Testis (tissue), 3 donors: Measurements from ENCODE around the gene TNFAIP8. TPM values are rescaled to one million over a fixed set of nuclear protein-coding genes. Genes with fewer than 3 reads are reported as not detected.

Experiments used
- DNase-seq: peaks from one replicate; pipeline ENCODE4 v3.0.0-alpha.2; 2019
- H3K27ac ChIP-seq, 2 donors: fragments of 200-600 bp; sonication (generic); one replicate each; pipeline ENCODE4 v1.5.1; 2019
- H3K27me3 ChIP-seq: fragments of 200-600 bp; sonication (generic); one replicate; pipeline ENCODE4 v1.5.1; 2019
- H3K36me3 ChIP-seq: fragments of 200-600 bp; sonication (generic); one replicate; pipeline ENCODE4 v1.5.1; 2017; ENCODE audit warnings: low read depth; ENCODE audit errors: missing control alignments
- H3K4me1 ChIP-seq: fragments of 200-600 bp; sonication (generic); one replicate; pipeline ENCODE4 v1.5.1; 2019
- H3K4me3 ChIP-seq, 2 donors: fragments of 200-600 bp; sonication (generic); one replicate each; pipeline ENCODE4 v1.5.1; 2017 to 2019
- H3K9me3 ChIP-seq: fragments of 200-600 bp; sonication (generic); one replicate; pipeline ENCODE4 v1.5.1; 2017
- CTCF ChIP-seq, 3 experiments: fragments of 450-650 bp in 2 of 3; fragments of 200-600 bp in 1 of 3; sonication (generic) in 1 of 3; IDR thresholded peaks; one replicate each; pipeline ENCODE4 v1.5.1; 2016 to 2019; ENCODE audit warnings: antibody characterized with exemption in 3 of 3, mild to moderate bottlenecking in 2 of 3, moderate library complexity in 1 of 3
- POLR2A ChIP-seq: fragments of 450-650 bp; IDR thresholded peaks from one replicate; pipeline ENCODE4 v1.6.1; 2017; ENCODE audit warnings: antibody characterized with exemption, mild to moderate bottlenecking, moderate library complexity
- WGBS, 2 donors: methylation state at CpG; one replicate each; pipeline ENCODE4 v1.1.5; 2018; 5-methylcytosine and 5-hydroxymethylcytosine counted together
- intact Hi-C: fragments of 100-400 bp; cut with DNase I; formaldehyde crosslinking; loops from one replicate; pipeline ENCODE4 v1.15.1; 2023; ENCODE audit warnings: low total_unique reads
- polyA plus RNA-seq: library from polyadenylated mRNA; stranded (reverse); fragments of 350-450 nt; fragmentation: Illumina TruSeq; extraction: RNeasy Lipid Tissue Mini Kit (QIAGEN cat#74804); gene quantifications from one replicate; pipeline ENCODE4 v1.2.3, GENCODE V29; 2014; ENCODE audit warnings: low read depth, low replicate concordance; ENCODE audit not compliant: insufficient read depth
- total RNA-seq, 2 donors: library from RNA; depleted of rRNA; stranded (reverse); fragments of >200 nt; gene quantifications; one replicate each; pipeline ENCODE4 v1.2.3, GENCODE V29; 2016

TNFAIP8 gene
- total and polyA plus RNA-seq, 3 donors from 2014 or later, result 6.3 to 14.0 (median 8.2) TPM

GRCh38 chr5:119341452-119342349 is 14.1 kb upstream of the TNFAIP8 start:
- intact Hi-C loops, result no loop called here
- Histone ChIP-seq H3K4me3 (no peak overlapping the region), H3K9me3 (no peaks in the 10 kb centered on the region), H3K36me3 (no peaks in the 10 kb centered on the region), H3K4me1 (peaks cover 8% of the 10 kb centered on the region), H3K27me3 (no peaks in the 10 kb centered on the region), H3K27ac (no peak overlapping the region)
- 81 to 88% methylated on average over 6 of the region's 6 CpGs for WGBS, 2 donors
- no peak for TF ChIP-seq POLR2A
- DNase-seq, result no peak

GRCh38 chr5:119342406-119342805 is 13.4 kb upstream of the TNFAIP8 start:
- TF ChIP-seq CTCF (IDR thresholded peaks at IDR 0.05) (no peak), POLR2A (no peak)
- Histone ChIP-seq H3K27me3 (no peaks in the 10 kb centered on the region), H3K27ac (no peak overlapping the region), H3K9me3 (no peaks in the 10 kb centered on the region), H3K4me3 (no peak overlapping the region), H3K4me1 (peaks cover 4% of the 10 kb centered on the region), H3K36me3 (no peaks in the 10 kb centered on the region)
- intact Hi-C loops, result no loop called here
- DNase-seq, result no peak
- WGBS, 2 donors, result 75 to 96% methylated on average over 1 of the region's 1 CpG

- intact Hi-C loops, result no loop called here
- Histone ChIP-seq H3K4me3 (no peak overlapping the region), H3K36me3 (no peaks in the 10 kb centered on the region), H3K9me3 (no peaks in the 10 kb centered on the region), H3K4me1 (no peaks in the 10 kb centered on the region), H3K27ac (no peak overlapping the region), H3K27me3 (no peaks in the 10 kb centered on the region)
- WGBS, 2 donors, result 74 to 76% methylated on average over 6 of the region's 6 CpGs
- no peak for DNase-seq
- TF ChIP-seq POLR2A (no peak), CTCF (IDR thresholded peaks at IDR 0.05) (no peak)
These were observed 12.8 kb upstream of the TNFAIP8 start for GRCh38 chr5:119343052-119343451.

GRCh38 chr5:119343766-119344165 is 12.1 kb upstream of the TNFAIP8 start:
- Histone ChIP-seq H3K4me3 (no peak overlapping the region), H3K36me3 (no peaks in the 10 kb centered on the region), H3K9me3 (no peaks in the 10 kb centered on the region), H3K27ac (no peak overlapping the region), H3K4me1 (no peaks in the 10 kb centered on the region), H3K27me3 (no peaks in the 10 kb centered on the region)
- TF ChIP-seq CTCF (IDR thresholded peaks at IDR 0.05), result no peak
- no peak for TF ChIP-seq POLR2A
- intact Hi-C loops, result no loop called here
- no peak for DNase-seq
- 88 to 95% methylated on average over 3 of the region's 3 CpGs for WGBS, 2 donors

- Histone ChIP-seq H3K27me3 (no peaks in the 10 kb centered on the region), H3K9me3 (no peaks in the 10 kb centered on the region), H3K27ac (no peak overlapping the region), H3K4me1 (no peaks in the 10 kb centered on the region), H3K4me3 (no peak overlapping the region), H3K36me3 (no peaks in the 10 kb centered on the region)
- WGBS, 2 donors, result 62 to 79% methylated on average over 2 of the region's 2 CpGs
- intact Hi-C loops, result no loop called here
- TF ChIP-seq CTCF (IDR thresholded peaks at IDR 0.05) (no peak), POLR2A (no peak)
- DNase-seq, result no peak
These were observed 11.6 kb upstream of the TNFAIP8 start for GRCh38 chr5:119344231-119344630.
